ENCODE data around the gene TSHZ3. TPM values are rescaled to one million over a fixed set of nuclear protein-coding genes. Genes with fewer than 3 reads are reported as not detected.

The TSHZ3 gene
- total and polyA plus RNA-seq, 8 donors: 0.87 to 14.3 (median 5.9) TPM

- 24 to 44% (median 26%) methylated on average over 7 to 10 of the region's 10 CpGs for WGBS, 5 donors
- H3K36me3 ChIP-seq: no peaks in the 10 kb centered on the region
- peaks cover 12 to 48% (median 26%) of the 10 kb centered on the region in 4 donors for H3K4me1 ChIP-seq
- intact Hi-C loops (cut with DNase I; ENCODE audit: low total_unique reads): no loop called here
- peaks cover 0 to 93% (median 75%) of the 10 kb centered on the region in 3 donors for H3K27me3 ChIP-seq
- H3K9me3 ChIP-seq: no peaks in the 10 kb centered on the region
- no peak overlapping the region for H3K4me3 ChIP-seq
- no peak for TF ChIP-seq EP300 (IDR thresholded peaks at IDR 0.05)
- no peak for TF ChIP-seq POLR2AphosphoS5 (IDR thresholded peaks at IDR 0.05)
- TF ChIP-seq POLR2A (IDR thresholded peaks at IDR 0.05): no peak
- TF ChIP-seq, protein P1, sequence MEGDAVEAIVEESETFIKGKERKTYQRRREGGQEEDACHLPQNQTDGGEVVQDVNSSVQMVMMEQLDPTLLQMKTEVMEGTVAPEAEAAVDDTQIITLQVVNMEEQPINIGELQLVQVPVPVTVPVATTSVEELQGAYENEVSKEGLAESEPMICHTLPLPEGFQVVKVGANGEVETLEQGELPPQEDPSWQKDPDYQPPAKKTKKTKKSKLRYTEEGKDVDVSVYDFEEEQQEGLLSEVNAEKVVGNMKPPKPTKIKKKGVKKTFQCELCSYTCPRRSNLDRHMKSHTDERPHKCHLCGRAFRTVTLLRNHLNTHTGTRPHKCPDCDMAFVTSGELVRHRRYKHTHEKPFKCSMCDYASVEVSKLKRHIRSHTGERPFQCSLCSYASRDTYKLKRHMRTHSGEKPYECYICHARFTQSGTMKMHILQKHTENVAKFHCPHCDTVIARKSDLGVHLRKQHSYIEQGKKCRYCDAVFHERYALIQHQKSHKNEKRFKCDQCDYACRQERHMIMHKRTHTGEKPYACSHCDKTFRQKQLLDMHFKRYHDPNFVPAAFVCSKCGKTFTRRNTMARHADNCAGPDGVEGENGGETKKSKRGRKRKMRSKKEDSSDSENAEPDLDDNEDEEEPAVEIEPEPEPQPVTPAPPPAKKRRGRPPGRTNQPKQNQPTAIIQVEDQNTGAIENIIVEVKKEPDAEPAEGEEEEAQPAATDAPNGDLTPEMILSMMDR (IDR thresholded peaks at IDR 0.05): no peak
- H3K27ac ChIP-seq: no peak overlapping the region
- no peak for DNase-seq
Observed at GRCh38 chr19:31354316-31354715, 5.1 kb upstream of the TSHZ3 start.

DNA sequence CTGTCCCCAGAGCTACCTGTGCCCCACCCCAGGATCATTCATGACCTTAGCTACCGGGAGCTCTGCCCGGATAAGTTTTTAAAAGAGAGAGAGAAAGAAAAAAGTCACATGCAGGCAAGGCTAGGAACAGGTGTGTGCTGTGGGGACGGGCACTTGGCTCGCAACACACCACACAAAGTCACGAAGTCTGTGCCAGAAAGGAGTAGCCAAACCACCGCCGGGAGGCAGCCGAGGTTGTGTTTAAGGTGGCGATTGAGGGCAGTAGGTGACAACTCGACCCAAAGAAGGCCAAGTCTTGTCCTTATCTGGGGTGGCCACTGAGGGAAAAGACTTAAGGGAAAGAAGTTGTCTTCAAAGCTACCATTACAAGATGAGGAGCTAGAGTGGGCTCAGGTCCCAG, 4.6 kb upstream of the TSHZ3 start:
- no peak overlapping the region for H3K4me3 ChIP-seq
- peaks cover 15 to 52% (median 31%) of the 10 kb centered on the region in 4 donors for H3K4me1 ChIP-seq
- H3K9me3 ChIP-seq: no peaks in the 10 kb centered on the region
- no peak overlapping the region for H3K27ac ChIP-seq
- TF ChIP-seq, protein P1 (IDR thresholded peaks at IDR 0.05): no peak
- TF ChIP-seq POLR2AphosphoS5 (IDR thresholded peaks at IDR 0.05) (no peak), EP300 (IDR thresholded peaks at IDR 0.05) (no peak), POLR2A (IDR thresholded peaks at IDR 0.05) (no peak)
- intact Hi-C loops (cut with DNase I; ENCODE audit: low total_unique reads): no loop called here
- H3K27me3 ChIP-seq: peaks cover 0 to 98% (median 80%) of the 10 kb centered on the region in 3 donors
- 14 to 44% (median 33%) methylated on average over 10 of the region's 10 CpGs for whole genome bisulfite sequencing, 5 donors
- DNase-seq: no peak
- no peaks in the 10 kb centered on the region for H3K36me3 ChIP-seq

- TF ChIP-seq, protein P1 (IDR thresholded peaks at IDR 0.05): no peak
- no peak for TF ChIP-seq EP300 (IDR thresholded peaks at IDR 0.05)
- TF ChIP-seq POLR2AphosphoS5 (IDR thresholded peaks at IDR 0.05): no peak
- TF ChIP-seq POLR2A (IDR thresholded peaks at IDR 0.05): no peak
- Histone ChIP-seq H3K4me3 (peak overlapping the region in 1 of 4 donors; percentile 2), H3K27ac (peak overlapping the region in 1 of 5 donors; percentile 93), H3K9me3 (no peaks in the 10 kb centered on the region), H3K36me3 (no peaks in the 10 kb centered on the region), H3K4me1 (peaks cover 16 to 61% (median 37%) of the 10 kb centered on the region in 4 donors), H3K27me3 (peaks cover 0 to 98% (median 84%) of the 10 kb centered on the region in 3 donors)
- 17 to 49% (median 33%) methylated on average over 38 to 43 of the region's 43 CpGs for WGBS, 5 donors
- intact Hi-C loops (cut with DNase I; ENCODE audit: low total_unique reads): no loop called here
- DNase-seq: no peak
Observed at GRCh38 chr19:31352782-31353651, 3.8 kb upstream of the TSHZ3 start.

DNA sequence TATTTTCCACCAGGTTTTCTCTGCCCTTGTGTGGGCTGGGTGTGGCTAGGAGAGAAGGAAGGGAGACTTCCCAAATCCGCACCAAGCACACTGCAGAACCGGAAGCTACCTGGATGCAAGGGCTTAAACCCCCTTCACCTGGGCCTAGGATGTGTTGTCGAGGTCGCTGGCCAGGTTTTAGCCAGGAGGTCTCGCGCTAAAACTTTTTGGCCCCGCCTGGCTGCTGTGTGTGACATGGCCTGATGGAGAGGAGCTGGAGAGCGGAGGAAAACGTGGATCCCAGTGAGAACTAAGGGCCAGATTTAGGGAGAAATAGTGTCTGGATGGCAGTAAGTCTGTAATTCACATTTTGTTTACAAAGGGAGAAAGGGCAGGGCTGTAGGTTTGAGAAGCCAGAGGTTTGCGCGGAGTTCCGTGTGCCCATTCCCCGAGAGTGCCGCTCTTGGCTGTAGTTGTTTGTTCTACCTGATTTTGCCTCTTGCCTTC, 3.1 kb upstream of the TSHZ3 start:
- TF ChIP-seq, protein P1 (IDR thresholded peaks at IDR 0.05): no peak
- TF ChIP-seq EP300 (IDR thresholded peaks at IDR 0.05) (no peak), POLR2AphosphoS5 (IDR thresholded peaks at IDR 0.05) (no peak), POLR2A (IDR thresholded peaks at IDR 0.05) (no peak)
- Histone ChIP-seq H3K4me3 (peak overlapping the region in 3 of 4 donors; percentile 75 to 91 (median 77)), H3K27me3 (peaks cover 0 to 97% (median 80%) of the 10 kb centered on the region in 3 donors), H3K9me3 (no peaks in the 10 kb centered on the region), H3K4me1 (peaks cover 22 to 65% (median 41%) of the 10 kb centered on the region in 4 donors), H3K27ac (peak overlapping the region in 3 of 5 donors; percentile 83 to 93 (median 90)), H3K36me3 (no peaks in the 10 kb centered on the region)
- intact Hi-C loops (cut with DNase I; ENCODE audit: low total_unique reads): no loop called here
- 27 to 46% (median 36%) methylated on average over 14 of the region's 14 CpGs for WGBS, 5 donors
- no peak for DNase-seq

All from stomach (tissue), 9 donors.